ENCODE data around the gene KIF24. TPM values are rescaled to one million over a fixed set of nuclear protein-coding genes. Genes with fewer than 3 reads are reported as not detected.
"Not testable (repeated sequence)": the region's sequence is repeated elsewhere in the genome, so short reads cannot be mapped to it uniquely, and the experiment has no call there.

KIF24 gene
- total RNA-seq, 2 experiments from 2014 or later = 8.4 to 8.6 TPM

- ChIA-PET CTCF (interaction anchor here (1.1 kb wide), 1 partner anchor 20 kb away, joined by 3 read pairs; no protein-coding TSS in a partner anchor), POLR2A (interaction anchor here (0.9 kb wide), 1 partner anchor 12 kb away, joined by 3 read pairs; no protein-coding TSS in a partner anchor)
- Mint-ChIP-seq H3K36me3 (ENCODE audit: low read depth) (peaks cover 20% of the 10 kb centered on the region), H3K4me1 (no peaks in the 10 kb centered on the region), H3K4me3 (no peak overlapping the region), H3K9me3 (no peaks in the 10 kb centered on the region), H3K27me3 (no peaks in the 10 kb centered on the region), H3K27ac (no peak overlapping the region)
- no peak for DNase-seq
Observed at GRCh38 chr9:34347800-34348158, 18.7 kb upstream of the KIF24 start.

- no peak overlapping the region for H3K4me3 Mint-ChIP-seq
- CTCF ChIA-PET = interaction anchor here (0.9 to 1.1 kb wide), 2 partner anchors 19 to 32 kb away, joined by 3 to 4 read pairs; no protein-coding TSS in a partner anchor
- peaks cover 23% of the 10 kb centered on the region for H3K36me3 Mint-ChIP-seq (ENCODE audit: low read depth)
- DNase-seq = no peak
- no peak overlapping the region for H3K27ac Mint-ChIP-seq
- H3K9me3 Mint-ChIP-seq = no peaks in the 10 kb centered on the region
- POLR2A ChIA-PET = interaction anchor here (0.9 kb wide), 1 partner anchor 11 kb away, joined by 3 read pairs; no protein-coding TSS in a partner anchor
- no peaks in the 10 kb centered on the region for H3K27me3 Mint-ChIP-seq
- no peaks in the 10 kb centered on the region for H3K4me1 Mint-ChIP-seq
Observed at GRCh38 chr9:34346873-34347799, 18.1 kb upstream of the KIF24 start.

DNA sequence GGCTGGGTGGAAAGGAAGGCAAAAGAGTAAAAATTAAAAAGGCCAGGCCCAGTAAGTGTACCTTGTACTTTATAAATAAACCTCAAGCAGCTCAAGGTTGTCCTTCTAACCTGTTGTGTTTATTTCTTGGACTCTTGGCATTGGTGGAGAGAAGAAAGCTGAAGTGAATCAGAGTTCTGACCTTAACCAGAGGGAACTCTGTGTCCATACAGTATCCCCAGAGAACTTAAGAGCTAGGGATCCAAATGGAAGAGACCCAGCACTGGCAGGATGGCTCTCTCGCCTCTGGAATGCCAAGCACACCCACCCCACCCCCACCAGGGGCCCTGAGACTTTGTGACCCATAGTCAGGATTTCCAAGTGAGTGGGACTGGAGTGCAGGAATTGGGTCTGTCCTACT, 14.5 kb upstream of the KIF24 start:
- Mint-ChIP-seq H3K36me3 (ENCODE audit: low read depth) (peaks cover 29% of the 10 kb centered on the region), H3K4me1 (no peaks in the 10 kb centered on the region), H3K4me3 (no peak overlapping the region), H3K27me3 (no peaks in the 10 kb centered on the region), H3K27ac (no peak overlapping the region), H3K9me3 (no peaks in the 10 kb centered on the region)
- DNase-seq = no peak
- ChIA-PET POLR2A (no interaction called here), CTCF (interaction anchor here (1.3 kb wide), 1 partner anchor 60 kb away, joined by 3 read pairs; no protein-coding TSS in a partner anchor)

DNA sequence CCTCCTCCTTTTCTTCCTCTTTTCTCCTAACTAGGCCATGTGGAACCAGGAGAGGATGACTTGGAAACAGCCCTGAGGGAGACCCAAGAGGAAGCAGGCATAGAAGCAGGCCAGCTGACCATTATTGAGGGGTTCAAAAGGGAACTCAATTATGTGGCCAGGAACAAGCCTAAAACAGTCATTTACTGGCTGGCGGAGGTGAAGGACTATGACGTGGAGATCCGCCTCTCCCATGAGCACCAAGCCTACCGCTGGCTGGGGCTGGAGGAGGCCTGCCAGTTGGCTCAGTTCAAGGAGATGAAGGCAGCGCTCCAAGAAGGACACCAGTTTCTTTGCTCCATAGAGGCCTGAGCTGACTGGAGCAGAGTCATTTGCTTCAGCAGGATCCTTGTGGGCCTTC, 14.0 kb upstream of the KIF24 start:
- DNase-seq = no peak
- no peak overlapping the region for H3K27ac Mint-ChIP-seq
- no peaks in the 10 kb centered on the region for H3K4me1 Mint-ChIP-seq
- ChIA-PET CTCF (interaction anchor here (0.6 to 1.3 kb wide), 2 partner anchors 60 to 860 kb away, joined by 3 to 4 read pairs; no protein-coding TSS in a partner anchor), POLR2A (no interaction called here)
- no peak overlapping the region for H3K4me3 Mint-ChIP-seq
- peaks cover 31% of the 10 kb centered on the region for H3K36me3 Mint-ChIP-seq (ENCODE audit: low read depth)
- no peaks in the 10 kb centered on the region for H3K9me3 Mint-ChIP-seq
- H3K27me3 Mint-ChIP-seq = no peaks in the 10 kb centered on the region

- POLR2A ChIA-PET = no interaction called here
- no peaks in the 10 kb centered on the region for H3K27me3 Mint-ChIP-seq
- no peaks in the 10 kb centered on the region for H3K9me3 Mint-ChIP-seq
- no peak for DNase-seq
- no peak overlapping the region for H3K27ac Mint-ChIP-seq
- no peak overlapping the region for H3K4me3 Mint-ChIP-seq
- no peaks in the 10 kb centered on the region for H3K4me1 Mint-ChIP-seq
- CTCF ChIA-PET = interaction anchor here (0.7 to 1.4 kb wide), 3 partner anchors 10 to 89 kb away, joined by 3 to 5 read pairs (median 4); no protein-coding TSS in a partner anchor
- H3K36me3 Mint-ChIP-seq (ENCODE audit: low read depth) = peaks cover 31% of the 10 kb centered on the region
Observed at GRCh38 chr9:34341659-34342295, 12.7 kb upstream of the KIF24 start.

DNA sequence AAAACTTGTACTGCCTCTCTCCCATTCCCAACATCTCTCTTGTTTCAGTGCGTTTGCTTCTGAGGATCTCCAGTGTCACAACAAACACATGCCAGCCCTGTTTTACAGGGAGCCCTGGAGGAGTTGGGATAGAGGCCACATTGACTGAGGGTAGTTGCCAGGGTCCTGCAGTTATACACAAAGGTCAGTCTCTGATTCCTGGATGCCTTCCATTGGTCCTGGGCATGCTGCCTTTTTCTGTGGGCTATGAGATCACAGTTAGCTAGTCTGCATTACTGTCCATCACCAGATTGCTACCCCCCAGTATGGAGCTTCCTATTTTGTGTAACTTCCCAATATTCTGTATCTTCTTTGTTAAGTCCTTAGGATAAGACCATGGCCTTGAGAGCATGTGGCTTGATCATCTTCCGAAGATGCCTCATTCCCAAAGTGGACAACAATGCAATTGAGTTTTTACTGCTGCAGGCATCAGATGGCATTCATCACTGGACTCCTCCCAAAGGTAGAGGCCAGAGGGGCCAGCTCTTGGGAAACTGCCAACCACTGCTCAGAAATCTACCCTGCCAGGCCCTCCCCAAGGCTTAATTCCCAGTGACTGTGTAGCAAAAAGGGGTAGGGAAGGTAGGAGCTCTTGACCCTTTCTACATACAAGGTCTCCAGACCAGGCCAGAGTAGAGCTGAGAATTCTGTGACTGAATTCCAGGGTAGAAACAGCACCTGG, 9.8 kb upstream of the KIF24 start:
- no peak overlapping the region for H3K4me3 Mint-ChIP-seq
- H3K9me3 Mint-ChIP-seq = no peaks in the 10 kb centered on the region
- ChIA-PET POLR2A (no interaction called here), CTCF (interaction anchor here (0.9 kb wide), 1 partner anchor 41 kb away, joined by 4 read pairs; no protein-coding TSS in a partner anchor)
- no peak for DNase-seq
- H3K4me1 Mint-ChIP-seq = peaks cover 6% of the 10 kb centered on the region
- no peak overlapping the region for H3K27ac Mint-ChIP-seq
- peaks cover 29% of the 10 kb centered on the region for H3K36me3 Mint-ChIP-seq (ENCODE audit: low read depth)
- H3K27me3 Mint-ChIP-seq = no peaks in the 10 kb centered on the region

DNA sequence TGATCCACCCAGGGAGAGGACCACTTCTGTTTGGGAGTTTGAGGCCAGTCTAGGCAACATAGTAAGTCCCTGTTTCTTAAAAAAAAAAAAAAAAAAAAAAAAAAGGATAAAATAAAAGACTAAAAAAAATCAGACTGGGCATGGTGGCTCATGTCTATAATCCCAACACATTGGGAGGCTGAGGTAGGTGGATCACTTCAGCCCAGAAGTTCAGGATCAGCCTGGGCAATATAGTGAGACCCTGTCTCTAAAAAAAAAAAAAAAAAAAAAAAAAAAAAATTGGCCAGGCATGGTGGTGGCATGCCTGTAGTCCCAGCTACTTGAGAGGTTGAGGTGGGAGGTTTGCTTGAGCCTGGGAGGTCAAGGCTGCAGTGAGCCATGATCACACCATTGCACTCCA, 9.0 kb upstream of the KIF24 start:
- POLR2A ChIA-PET = interaction anchor here (1.0 kb wide), 1 partner anchor 39 kb away, joined by 3 read pairs; the partner anchor contains the start of gene MYORG

DNA sequence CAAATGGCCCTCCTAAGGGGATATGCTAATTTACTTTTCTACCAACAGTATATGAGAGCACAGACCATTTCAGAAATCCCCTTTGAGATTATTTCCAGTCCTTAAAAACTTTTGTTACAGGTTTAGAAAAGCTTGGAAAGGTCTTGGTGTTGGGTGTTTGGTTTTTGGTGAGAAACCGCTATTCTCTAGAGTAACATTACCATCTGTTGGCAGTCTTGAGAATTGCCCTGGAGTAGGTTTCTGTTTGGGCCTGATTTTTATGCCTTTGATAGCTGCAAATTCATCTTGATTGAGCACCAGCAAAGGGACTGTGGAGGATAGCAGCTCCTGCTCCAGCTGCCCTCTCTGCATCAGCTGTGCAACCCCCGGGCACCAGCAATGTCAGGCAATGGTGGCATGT, 8.3 kb upstream of the KIF24 start:
- Mint-ChIP-seq H3K36me3 (ENCODE audit: low read depth) (peaks cover 18% of the 10 kb centered on the region), H3K4me3 (no peak overlapping the region), H3K27me3 (no peaks in the 10 kb centered on the region), H3K27ac (no peak overlapping the region), H3K4me1 (peaks cover 10% of the 10 kb centered on the region), H3K9me3 (no peaks in the 10 kb centered on the region)
- POLR2A ChIA-PET = interaction anchor here (1.0 kb wide), 1 partner anchor 40 kb away, joined by 3 read pairs; the partner anchor contains the start of gene MYORG
- CTCF ChIA-PET = interaction anchor here (1.2 kb wide), 1 partner anchor 523 kb away, joined by 4 read pairs; no protein-coding TSS in a partner anchor
- DNase-seq = no peak

More for the DNA sequence above, 9.0 kb upstream of the KIF24 start:
- not testable (repeated sequence) for DNase-seq, H3K27ac Mint-ChIP-seq, H3K27me3 Mint-ChIP-seq, H3K9me3 Mint-ChIP-seq, H3K4me1 Mint-ChIP-seq, H3K4me3 Mint-ChIP-seq
- H3K36me3 Mint-ChIP-seq (ENCODE audit: low read depth) = peaks cover 21% of the 10 kb centered on the region
- CTCF ChIA-PET = interaction anchor here (1.2 kb wide), 1 partner anchor 524 kb away, joined by 4 read pairs; no protein-coding TSS in a partner anchor

DNA sequence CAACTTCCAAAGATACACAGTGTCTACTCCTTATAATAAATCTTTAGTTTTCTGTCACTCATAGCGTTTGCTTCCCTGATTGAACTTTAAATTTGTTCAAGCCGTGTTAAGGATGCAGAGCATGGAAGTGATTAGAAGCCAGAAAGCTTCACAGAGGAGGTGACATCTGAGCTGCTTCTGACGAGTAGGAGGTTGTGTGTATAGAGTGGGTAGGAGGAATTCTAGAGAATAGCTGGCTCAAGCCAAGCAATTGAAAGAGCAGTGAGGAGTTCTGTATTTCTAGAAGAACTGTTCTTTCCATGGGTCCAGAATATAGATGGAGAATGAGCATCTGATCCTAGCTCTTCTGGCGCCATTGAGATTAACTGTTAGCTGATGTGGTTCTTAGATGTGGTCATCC, 6.3 kb upstream of the KIF24 start:
- ChIA-PET POLR2A (no interaction called here), CTCF (interaction anchor here (0.5 to 6.9 kb wide), 2 partner anchors 42 to 519 kb away, joined by 3 to 109 read pairs; partner anchors contain the start of gene MYORG)
- H3K27ac Mint-ChIP-seq = no peak overlapping the region

DNA sequence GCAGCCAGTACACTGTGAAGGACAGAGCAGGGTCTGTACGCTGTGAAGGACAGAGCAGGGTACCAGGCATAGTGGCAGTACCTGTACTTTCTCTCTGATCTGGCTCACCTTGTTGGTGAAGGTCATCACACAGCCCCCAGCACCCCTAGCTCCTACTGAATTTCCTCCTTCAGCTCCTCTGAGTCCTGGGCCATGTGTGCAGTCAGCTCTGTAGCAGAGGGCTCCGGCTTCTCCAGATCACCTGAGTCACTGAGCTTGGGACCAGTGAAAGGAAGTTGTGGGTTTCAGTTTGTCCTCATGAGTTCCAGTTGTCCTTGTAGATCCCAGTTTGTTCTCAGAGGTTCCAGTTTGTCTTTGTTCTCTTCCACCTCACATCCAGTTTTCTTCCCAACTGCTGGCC, 5.8 kb upstream of the KIF24 start:
- Mint-ChIP-seq H3K4me1 (peaks cover 28% of the 10 kb centered on the region), H3K9me3 (no peaks in the 10 kb centered on the region), H3K36me3 (ENCODE audit: low read depth) (peaks cover 10% of the 10 kb centered on the region), H3K27me3 (no peaks in the 10 kb centered on the region), H3K27ac (no peak overlapping the region), H3K4me3 (no peak overlapping the region)
- ChIA-PET POLR2A (no interaction called here), CTCF (interaction anchor here (0.5 to 6.9 kb wide), 2 partner anchors 43 to 519 kb away, joined by 3 to 109 read pairs; partner anchors contain the start of gene MYORG)
- no peak for DNase-seq

More for the DNA sequence above, 6.3 kb upstream of the KIF24 start:
- Mint-ChIP-seq H3K9me3 (no peaks in the 10 kb centered on the region), H3K36me3 (ENCODE audit: low read depth) (peaks cover 14% of the 10 kb centered on the region), H3K4me1 (peaks cover 25% of the 10 kb centered on the region), H3K4me3 (no peak overlapping the region), H3K27me3 (no peaks in the 10 kb centered on the region)
- no peak for DNase-seq

DNA sequence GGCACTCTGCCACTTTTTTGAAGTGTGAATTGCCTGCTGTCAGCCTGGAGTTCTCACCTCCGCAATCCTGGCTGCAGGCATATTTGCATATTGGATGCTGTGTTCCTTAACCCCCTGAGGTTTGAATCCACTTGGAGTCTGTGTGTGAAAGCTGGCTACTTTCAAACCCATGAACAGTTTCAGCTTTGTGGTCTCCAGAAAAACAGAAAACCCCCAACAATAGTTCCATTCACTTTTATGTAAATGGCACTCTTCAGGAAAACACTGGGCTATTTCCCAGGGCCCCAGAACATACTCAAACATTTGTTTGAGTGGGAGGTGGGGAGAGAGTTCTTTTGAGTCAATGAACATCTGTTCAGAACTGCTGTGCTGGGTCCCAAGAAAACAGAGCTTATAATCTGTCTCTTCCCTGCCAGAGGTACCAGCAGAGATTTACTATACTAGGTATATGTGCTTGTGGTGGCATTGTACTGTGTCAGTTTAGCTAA, 5.3 kb upstream of the KIF24 start:
- H3K4me1 Mint-ChIP-seq = peaks cover 30% of the 10 kb centered on the region
- CTCF ChIA-PET = interaction anchor here (1.1 to 6.9 kb wide), 2 partner anchors 36 to 43 kb away, joined by 3 to 109 read pairs; partner anchors contain the start of gene MYORG
- H3K9me3 Mint-ChIP-seq = no peaks in the 10 kb centered on the region
- H3K36me3 Mint-ChIP-seq (ENCODE audit: low read depth) = peaks cover 10% of the 10 kb centered on the region
- no peak for DNase-seq
- POLR2A ChIA-PET = no interaction called here
- no peak overlapping the region for H3K27ac Mint-ChIP-seq
- H3K27me3 Mint-ChIP-seq = no peaks in the 10 kb centered on the region
- no peak overlapping the region for H3K4me3 Mint-ChIP-seq

GRCh38 chr9:34333836-34334235, 4.8 kb upstream of the KIF24 start:
- ChIA-PET POLR2A (no interaction called here), CTCF (interaction anchor here (0.6 to 6.9 kb wide), 6 partner anchors 37 to 1313 kb away, joined by 3 to 109 read pairs (median 4); partner anchors contain the start of gene MYORG)
- H3K36me3 Mint-ChIP-seq (ENCODE audit: low read depth) = peaks cover 6% of the 10 kb centered on the region
- H3K27me3 Mint-ChIP-seq = no peaks in the 10 kb centered on the region
- no peaks in the 10 kb centered on the region for H3K9me3 Mint-ChIP-seq
- no peak for DNase-seq
- H3K27ac Mint-ChIP-seq = no peak overlapping the region
- peaks cover 30% of the 10 kb centered on the region for H3K4me1 Mint-ChIP-seq
- no peak overlapping the region for H3K4me3 Mint-ChIP-seq

Measured in activated CD4-positive, alpha-beta memory T cell treated with anti-CD3 and anti-CD28 coated beads, Interleukin-2, amount 10 ng/mL, durations not matched to agents 7 days and 5 days (primary cell).